Body of pancreas (tissue), 4 donors: ENCODE measurements around the gene THBS2. TPM values are rescaled to one million over a fixed set of nuclear protein-coding genes. Genes with fewer than 3 reads are reported as not detected.
"Not testable (repeated sequence)": the region's sequence is repeated elsewhere in the genome, so short reads cannot be mapped to it uniquely, and the experiment has no call there.

Source experiments
- ATAC-seq: fragments of 150-250 bp; one replicate; pipeline ENCODE4 v1.9.1; 2016
- DNase-seq, 4 donors: peaks; one replicate each; pipeline ENCODE4 v3.0.0-alpha.2; 2019
- H3K27ac ChIP-seq, 4 donors: fragments of 200-600 bp; sonication (generic); 1 replicate in 3 of 4; 2 replicates in 1 of 4; pipeline versions ENCODE4 v1.5.1 to v1.6.1; 2016 to 2019; ENCODE audit warnings: mild to moderate bottlenecking in 1 of 4, mixed read lengths in 1 of 4, moderate library complexity in 1 of 4
- H3K27me3 ChIP-seq, 2 donors: fragments of 200-600 bp; sonication (generic); one replicate each; pipeline ENCODE4 v1.6.0; 2016; ENCODE audit warnings: mild to moderate bottlenecking in 1 of 2
- H3K36me3 ChIP-seq, 2 donors: fragments of 200-600 bp; sonication (generic); replicated peaks in 1 of 2; 2 replicates each; pipeline ENCODE4 v1.5.1; 2016; ENCODE audit warnings: low read depth in 2 of 2; ENCODE audit not compliant: insufficient read depth in 1 of 2
- H3K4me1 ChIP-seq: fragments of 200-600 bp; sonication (generic); one replicate; pipeline ENCODE4 v1.6.0; 2016
- H3K4me3 ChIP-seq, 2 donors: fragments of 200-600 bp; sonication (generic); 1 replicate in 1 of 2; 2 replicates in 1 of 2; pipeline ENCODE4 v1.5.1; 2016 to 2019
- H3K9me3 ChIP-seq, 3 donors: fragments of 200-600 bp; sonication (generic); 1 replicate in 2 of 3; 2 replicates in 1 of 3; pipeline ENCODE4 v1.5.1; 2016
- POLR2A ChIP-seq, 3 donors: fragments of 450-650 bp; IDR thresholded peaks; one replicate each; pipeline ENCODE4 v1.6.1; 2016; ENCODE audit warnings: antibody characterized with exemption in 3 of 3, mild to moderate bottlenecking in 2 of 3
- WGBS, 2 donors: methylation state at CpG; one replicate each; pipeline ENCODE4 v1.1.5; 2017; 5-methylcytosine and 5-hydroxymethylcytosine counted together
- intact Hi-C: fragments of 100-400 bp; cut with DNase I; formaldehyde crosslinking; loops from one replicate; pipeline ENCODE4 v1.15.1; 2023
- total RNA-seq, 2 donors: library from RNA; depleted of rRNA; stranded (reverse); fragments of >200 nt; gene quantifications; one replicate each; pipeline ENCODE4 v1.1.0, GENCODE V29; 2016
- TF ChIP-seq, protein P1 (sequence below), 7 experiments: fragments of 450-650 bp in 4 of 7; fragments of 200-600 bp in 3 of 7; sonication (generic) in 3 of 7; IDR thresholded peaks; one replicate each; pipeline ENCODE4 v1.5.1; 2016 to 2019; ENCODE audit warnings: antibody characterized with exemption in 7 of 7

The THBS2 gene
- total RNA-seq, 2 donors from 2014 or later, result 8.9 to 9.6 TPM

DNA sequence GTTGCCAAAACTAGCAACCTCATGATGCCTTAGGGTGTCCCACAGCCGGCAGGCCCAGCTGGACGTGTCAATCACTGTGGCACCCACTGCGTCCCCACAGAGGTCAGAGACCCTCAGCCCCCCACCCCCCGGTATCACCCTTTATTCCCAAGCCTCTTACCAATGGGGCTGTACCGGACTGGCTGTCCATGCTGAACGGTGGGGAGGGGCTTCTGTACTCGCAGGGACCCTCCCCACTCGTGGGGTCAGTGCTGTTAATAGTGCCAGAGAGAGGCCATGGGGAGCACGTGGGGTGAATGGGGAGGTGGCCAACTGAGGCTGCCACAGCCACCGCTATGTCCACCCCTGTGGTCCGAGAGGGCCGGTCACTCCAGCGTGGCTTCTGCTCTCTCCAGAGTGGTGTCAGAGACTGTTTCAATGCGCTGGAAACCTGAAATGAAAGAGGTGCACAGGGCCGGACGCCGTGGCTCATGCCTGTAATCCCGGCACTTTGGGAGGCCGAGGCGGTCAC, 68.6 kb downstream of the THBS2 start:
- ATAC-seq (no peak), DNase-seq (no peak)
- Histone ChIP-seq H3K4me3 (no peak overlapping the region), H3K9me3 (no peaks in the 10 kb centered on the region), H3K27me3 (no peaks in the 10 kb centered on the region), H3K36me3 (no peaks in the 10 kb centered on the region), H3K27ac (no peak overlapping the region), H3K4me1 (no peaks in the 10 kb centered on the region)
- WGBS, 2 donors, result 80 to 81% methylated on average over 15 to 18 of the region's 20 CpGs
- TF ChIP-seq, protein P1, sequence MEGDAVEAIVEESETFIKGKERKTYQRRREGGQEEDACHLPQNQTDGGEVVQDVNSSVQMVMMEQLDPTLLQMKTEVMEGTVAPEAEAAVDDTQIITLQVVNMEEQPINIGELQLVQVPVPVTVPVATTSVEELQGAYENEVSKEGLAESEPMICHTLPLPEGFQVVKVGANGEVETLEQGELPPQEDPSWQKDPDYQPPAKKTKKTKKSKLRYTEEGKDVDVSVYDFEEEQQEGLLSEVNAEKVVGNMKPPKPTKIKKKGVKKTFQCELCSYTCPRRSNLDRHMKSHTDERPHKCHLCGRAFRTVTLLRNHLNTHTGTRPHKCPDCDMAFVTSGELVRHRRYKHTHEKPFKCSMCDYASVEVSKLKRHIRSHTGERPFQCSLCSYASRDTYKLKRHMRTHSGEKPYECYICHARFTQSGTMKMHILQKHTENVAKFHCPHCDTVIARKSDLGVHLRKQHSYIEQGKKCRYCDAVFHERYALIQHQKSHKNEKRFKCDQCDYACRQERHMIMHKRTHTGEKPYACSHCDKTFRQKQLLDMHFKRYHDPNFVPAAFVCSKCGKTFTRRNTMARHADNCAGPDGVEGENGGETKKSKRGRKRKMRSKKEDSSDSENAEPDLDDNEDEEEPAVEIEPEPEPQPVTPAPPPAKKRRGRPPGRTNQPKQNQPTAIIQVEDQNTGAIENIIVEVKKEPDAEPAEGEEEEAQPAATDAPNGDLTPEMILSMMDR (IDR thresholded peaks at IDR 0.05), result no peak
- TF ChIP-seq POLR2A (IDR thresholded peaks at IDR 0.05), result no peak
- intact Hi-C loops, result no loop called here

DNA sequence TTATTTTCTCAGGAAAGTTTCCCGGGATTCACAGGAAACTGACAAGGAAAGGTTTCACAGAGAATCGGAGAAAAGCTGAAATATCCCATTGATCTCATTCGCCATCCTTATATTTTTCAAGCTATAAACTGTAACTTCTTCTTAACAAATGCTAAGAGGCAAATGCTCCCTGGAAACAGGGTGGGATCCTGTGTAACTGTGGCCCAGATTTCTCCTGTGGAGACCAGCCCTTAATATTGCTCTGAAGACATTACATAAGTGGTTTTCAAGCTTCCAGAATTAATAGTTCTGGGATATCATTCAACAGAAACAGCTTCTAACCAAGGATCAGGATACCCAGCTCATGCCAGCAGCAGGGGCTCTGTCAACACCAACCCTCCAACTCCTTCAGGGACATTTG, 69.2 kb downstream of the THBS2 start:
- ATAC-seq (no peak), DNase-seq (no peak)
- H3K4me1 ChIP-seq, result no peaks in the 10 kb centered on the region
- no peak overlapping the region for H3K27ac ChIP-seq
- whole genome bisulfite sequencing, 2 donors, result 88% methylated on average over 3 of the region's 3 CpGs
- TF ChIP-seq POLR2A (IDR thresholded peaks at IDR 0.05), result no peak
- TF ChIP-seq, protein P1 (IDR thresholded peaks at IDR 0.05), result no peak
- no peaks in the 10 kb centered on the region for H3K36me3 ChIP-seq
- no peak overlapping the region for H3K4me3 ChIP-seq
- intact Hi-C loops, result no loop called here
- H3K27me3 ChIP-seq, result no peaks in the 10 kb centered on the region
- H3K9me3 ChIP-seq, result no peaks in the 10 kb centered on the region

DNA sequence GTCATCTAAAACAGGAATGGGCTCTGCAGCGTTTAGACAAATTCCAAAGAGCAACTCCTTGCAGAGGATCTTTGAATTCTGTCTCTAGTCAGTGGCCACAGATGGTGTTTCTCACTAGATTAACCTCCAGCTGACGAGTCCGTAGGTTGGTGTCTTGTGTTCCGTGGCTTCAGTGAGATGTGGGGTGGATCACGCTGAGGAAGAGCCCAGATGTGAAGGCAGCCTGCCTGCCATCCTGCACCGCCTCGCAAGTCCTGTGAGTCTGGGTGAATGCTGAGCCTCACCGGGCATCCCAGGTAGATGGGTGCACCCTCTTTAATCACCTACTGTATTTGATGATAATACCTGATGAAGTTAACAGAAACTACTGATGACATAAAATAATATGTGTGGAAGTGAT, 70.4 kb downstream of the THBS2 start:
- Histone ChIP-seq H3K36me3 (no peaks in the 10 kb centered on the region), H3K27me3 (no peaks in the 10 kb centered on the region), H3K4me1 (no peaks in the 10 kb centered on the region), H3K27ac (no peak overlapping the region), H3K4me3 (no peak overlapping the region), H3K9me3 (no peaks in the 10 kb centered on the region)
- intact Hi-C loops, result no loop called here
- no peak for TF ChIP-seq POLR2A (IDR thresholded peaks at IDR 0.05)
- TF ChIP-seq, protein P1 (IDR thresholded peaks at IDR 0.05), result no peak
- ATAC-seq, result no peak
- 66 to 75% methylated on average over 8 of the region's 8 CpGs for WGBS, 2 donors
- DNase-seq, result no peak

DNA sequence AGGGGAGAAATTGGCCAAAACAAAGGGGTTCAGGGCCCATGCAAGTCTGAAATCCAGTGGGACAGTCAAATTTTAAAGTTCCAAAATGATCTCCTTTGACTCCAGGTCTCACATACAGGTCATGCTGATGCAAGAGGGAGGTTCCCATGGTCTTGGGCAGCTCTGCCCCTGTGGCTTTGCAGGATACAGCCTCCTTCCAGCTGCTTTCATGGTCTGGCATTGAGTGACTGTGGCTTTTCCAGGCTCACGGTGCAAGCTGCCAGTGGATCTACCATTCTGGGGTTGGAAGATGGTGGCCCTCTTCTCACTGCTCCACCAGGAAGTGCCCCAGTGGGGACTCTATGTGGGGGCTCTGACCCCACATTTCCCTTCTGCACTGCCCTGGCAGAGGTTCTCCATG, 73.8 kb downstream of the THBS2 start:
- H3K4me1 ChIP-seq, H3K9me3 ChIP-seq, intact Hi-C loops, H3K27me3 ChIP-seq, H3K4me3 ChIP-seq, H3K27ac ChIP-seq, DNase-seq, ATAC-seq, H3K36me3 ChIP-seq: not testable (repeated sequence)
- WGBS, 2 donors, result 36 to 60% methylated on average over 1 of the region's 1 CpG

DNA sequence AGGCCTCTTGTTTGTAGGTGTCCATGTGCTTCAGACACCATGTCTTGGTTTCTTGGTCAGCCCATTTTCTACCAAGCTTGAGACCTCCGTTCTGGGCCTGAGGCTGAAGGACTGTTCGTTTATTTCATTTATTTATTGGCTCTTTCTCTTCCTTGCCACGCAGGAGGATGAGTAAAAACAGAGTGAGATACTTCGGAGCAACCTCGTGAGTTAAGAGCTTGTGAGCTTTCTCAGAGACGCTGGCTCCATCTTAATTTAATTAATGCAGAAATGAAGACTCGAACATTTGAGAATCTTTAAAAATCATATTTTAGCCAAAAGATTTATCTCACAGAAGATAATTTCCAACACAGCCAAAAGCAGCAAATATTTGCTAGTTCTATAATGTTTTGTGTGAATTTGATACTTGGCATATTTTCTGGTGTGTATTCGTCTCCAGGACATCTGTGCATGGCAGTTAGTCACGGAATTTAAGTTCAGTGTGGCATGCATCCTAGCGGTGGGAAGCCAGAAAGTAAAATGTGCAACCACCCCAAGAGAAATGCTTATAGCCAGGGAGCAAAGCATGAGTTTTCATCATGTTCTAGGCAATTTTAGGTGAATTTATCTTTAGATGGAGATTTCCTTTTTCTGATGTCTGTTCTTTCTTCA, 76.0 kb downstream of the THBS2 start:
- Histone ChIP-seq H3K9me3 (no peaks in the 10 kb centered on the region), H3K27ac (no peak overlapping the region), H3K4me1 (no peaks in the 10 kb centered on the region), H3K4me3 (no peak overlapping the region), H3K27me3 (no peaks in the 10 kb centered on the region), H3K36me3 (no peaks in the 10 kb centered on the region)
- WGBS, 2 donors, result 60 to 62% methylated on average over 10 of the region's 10 CpGs
- no peak for DNase-seq
- ATAC-seq, result no peak
- TF ChIP-seq POLR2A (IDR thresholded peaks at IDR 0.05), result no peak
- TF ChIP-seq, protein P1 (IDR thresholded peaks at IDR 0.05), result no peak
- intact Hi-C loops, result no loop called here
